T-helper 17 cell (primary cell): ENCODE data around the gene WEE1. TPM values are rescaled to one million over a fixed set of nuclear protein-coding genes. Genes with fewer than 3 reads are reported as not detected.
"Not testable (repeated sequence)": the region's sequence is repeated elsewhere in the genome, so short reads cannot be mapped to it uniquely, and the experiment has no call there.

Experiments
- ATAC-seq: fragments of 150-1000 bp; cut with Tn5 transposase; 2 replicates; pipeline ENCODE4 v1.10.0; 2021; ENCODE audit warnings: mild to moderate bottlenecking, moderate library complexity
- DNase-seq, 3 donors: peaks; one replicate each; pipeline versions ENCODE4 v3.0.0 to v3.0.0-alpha.2; 2020 to 2021
- H3K9me3 ChIP-seq: one replicate; pipeline ENCODE4 v1.7.0; 2013; ENCODE audit warnings: low read length, mild to moderate bottlenecking; ENCODE audit not compliant: control insufficient read depth, poor library complexity, severe bottlenecking
- H3K27ac Mint-ChIP-seq: one replicate; pipeline ENCODE4 v1.8.0; 2022; ENCODE audit warnings: mild to moderate bottlenecking, moderate library complexity, mixed read lengths
- H3K27me3 Mint-ChIP-seq: one replicate; pipeline ENCODE4 v1.8.0; 2022; ENCODE audit warnings: mixed read lengths
- H3K36me3 Mint-ChIP-seq: one replicate; pipeline ENCODE4 v1.8.0; 2022; ENCODE audit warnings: low read depth, mixed read lengths
- H3K4me1 Mint-ChIP-seq: one replicate; pipeline ENCODE4 v1.8.0; 2022; ENCODE audit warnings: mild to moderate bottlenecking, mixed read lengths
- H3K4me3 Mint-ChIP-seq: one replicate; pipeline ENCODE4 v1.8.0; 2022; ENCODE audit warnings: mild to moderate bottlenecking, moderate library complexity, mixed read lengths
- total RNA-seq, 4 donors: library from RNA in 2 of 4; stranded (reverse) in 2 of 4; gene quantifications; one replicate each; pipeline ENCODE4 v1.2.3 and lab custom pipeline; 2022 to 2026

The WEE1 gene
- total RNA-seq, 2 donors from 2014 or later: 20.8 to 24.9 TPM

GRCh38 chr11:9538548-9538947 is 34.9 kb upstream of the WEE1 start:
- Mint-ChIP-seq H3K36me3 (peaks cover 3% of the 10 kb centered on the region), H3K4me1 (no peaks in the 10 kb centered on the region)

DNA sequence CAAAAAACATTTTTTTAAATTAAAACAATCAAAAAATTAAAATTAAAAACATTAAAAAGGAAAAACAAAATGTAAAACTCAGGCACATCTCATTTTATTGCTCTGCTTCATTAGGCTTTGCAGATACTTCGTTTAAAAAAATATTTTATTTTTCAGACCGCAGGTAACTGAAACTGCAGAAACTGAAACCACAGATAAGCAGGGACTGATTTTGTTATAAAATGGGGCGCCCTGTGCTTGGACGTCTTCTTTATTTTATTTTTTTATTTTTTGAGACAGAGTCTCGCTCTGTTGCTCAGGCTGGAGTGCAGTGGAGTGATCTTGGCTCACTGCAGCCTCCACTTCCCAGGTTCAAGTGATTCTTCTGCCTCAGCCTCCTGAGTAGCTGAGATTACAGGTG is 24.3 kb upstream of the WEE1 start:
- H3K36me3 Mint-ChIP-seq, DNase-seq, H3K4me3 Mint-ChIP-seq, H3K27ac Mint-ChIP-seq, H3K9me3 ChIP-seq, ATAC-seq, H3K4me1 Mint-ChIP-seq, H3K27me3 Mint-ChIP-seq: not testable (repeated sequence)

More at GRCh38 chr11:9538548-9538947, 34.9 kb upstream of the WEE1 start:
- no peaks in the 10 kb centered on the region for H3K27me3 Mint-ChIP-seq
- peak overlapping the region; percentile 6 for H3K27ac Mint-ChIP-seq
- no peak for DNase-seq
- no peaks in the 10 kb centered on the region for H3K9me3 ChIP-seq
- ATAC-seq: no peak
- H3K4me3 Mint-ChIP-seq: no peak overlapping the region

GRCh38 chr11:9550191-9550628 is 23.3 kb upstream of the WEE1 start:
- peaks cover 3% of the 10 kb centered on the region for H3K4me1 Mint-ChIP-seq
- H3K4me3 Mint-ChIP-seq: peak overlapping the region; percentile 19
- DNase-seq (no peak), ATAC-seq (no peak)
- H3K27me3 Mint-ChIP-seq: no peaks in the 10 kb centered on the region
- H3K27ac Mint-ChIP-seq: no peak overlapping the region
- no peaks in the 10 kb centered on the region for H3K36me3 Mint-ChIP-seq
- H3K9me3 ChIP-seq: no peaks in the 10 kb centered on the region

DNA sequence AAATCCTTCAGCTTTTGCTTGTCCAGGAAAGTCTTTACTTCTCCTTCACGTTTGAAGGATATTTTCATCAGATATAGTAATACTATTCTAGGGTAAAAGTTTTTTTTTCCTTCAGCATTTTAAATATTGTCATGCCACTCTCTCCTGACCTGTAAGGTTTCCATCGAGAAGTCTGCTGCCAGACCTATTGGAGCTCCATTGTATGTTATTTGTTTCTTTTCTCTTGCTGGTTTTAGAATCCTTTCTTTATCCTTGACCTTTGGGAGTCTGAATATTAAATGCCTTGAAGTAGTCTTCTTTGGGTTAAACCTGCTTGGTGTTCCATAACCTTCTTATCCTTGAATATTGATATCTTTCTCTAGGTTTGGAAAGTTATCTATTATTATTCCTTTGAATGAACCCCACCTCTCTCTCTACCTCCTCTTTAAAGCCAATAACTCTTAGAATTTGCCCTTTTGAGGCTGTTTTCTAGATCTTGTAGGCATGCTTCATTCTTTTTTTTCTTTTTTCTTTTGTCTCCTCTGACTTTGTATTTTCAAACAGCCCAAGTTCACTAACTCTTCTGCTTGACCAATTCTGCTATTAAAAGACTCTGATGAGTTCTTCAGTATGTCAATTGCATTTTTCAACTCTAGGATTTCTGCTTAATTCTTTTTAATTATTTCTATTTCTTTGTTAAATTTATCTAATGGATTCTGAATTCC is 12.0 kb upstream of the WEE1 start:
- H3K4me1 Mint-ChIP-seq: peaks cover 6% of the 10 kb centered on the region
- peaks cover 6% of the 10 kb centered on the region for H3K36me3 Mint-ChIP-seq
- H3K9me3 ChIP-seq: no peaks in the 10 kb centered on the region
- no peaks in the 10 kb centered on the region for H3K27me3 Mint-ChIP-seq
- ATAC-seq (no peak), DNase-seq (no peak)
- H3K27ac Mint-ChIP-seq: no peak overlapping the region
- no peak overlapping the region for H3K4me3 Mint-ChIP-seq

- no peak overlapping the region for H3K27ac Mint-ChIP-seq
- no peaks in the 10 kb centered on the region for H3K9me3 ChIP-seq
- H3K36me3 Mint-ChIP-seq: peaks cover 2% of the 10 kb centered on the region
- no peak for DNase-seq
- H3K4me3 Mint-ChIP-seq: no peak overlapping the region
- H3K27me3 Mint-ChIP-seq: no peaks in the 10 kb centered on the region
- no peak for ATAC-seq
- H3K4me1 Mint-ChIP-seq: peaks cover 6% of the 10 kb centered on the region
Observed at GRCh38 chr11:9562716-9563115, 10.8 kb upstream of the WEE1 start.

- no peak overlapping the region for H3K27ac Mint-ChIP-seq
- ATAC-seq (no peak), DNase-seq (no peak)
- no peak overlapping the region for H3K4me3 Mint-ChIP-seq
- peaks cover 2% of the 10 kb centered on the region for H3K36me3 Mint-ChIP-seq
- H3K27me3 Mint-ChIP-seq: no peaks in the 10 kb centered on the region
- H3K9me3 ChIP-seq: no peaks in the 10 kb centered on the region
- peaks cover 10% of the 10 kb centered on the region for H3K4me1 Mint-ChIP-seq
Observed at GRCh38 chr11:9563196-9563730, 10.2 kb upstream of the WEE1 start.

DNA sequence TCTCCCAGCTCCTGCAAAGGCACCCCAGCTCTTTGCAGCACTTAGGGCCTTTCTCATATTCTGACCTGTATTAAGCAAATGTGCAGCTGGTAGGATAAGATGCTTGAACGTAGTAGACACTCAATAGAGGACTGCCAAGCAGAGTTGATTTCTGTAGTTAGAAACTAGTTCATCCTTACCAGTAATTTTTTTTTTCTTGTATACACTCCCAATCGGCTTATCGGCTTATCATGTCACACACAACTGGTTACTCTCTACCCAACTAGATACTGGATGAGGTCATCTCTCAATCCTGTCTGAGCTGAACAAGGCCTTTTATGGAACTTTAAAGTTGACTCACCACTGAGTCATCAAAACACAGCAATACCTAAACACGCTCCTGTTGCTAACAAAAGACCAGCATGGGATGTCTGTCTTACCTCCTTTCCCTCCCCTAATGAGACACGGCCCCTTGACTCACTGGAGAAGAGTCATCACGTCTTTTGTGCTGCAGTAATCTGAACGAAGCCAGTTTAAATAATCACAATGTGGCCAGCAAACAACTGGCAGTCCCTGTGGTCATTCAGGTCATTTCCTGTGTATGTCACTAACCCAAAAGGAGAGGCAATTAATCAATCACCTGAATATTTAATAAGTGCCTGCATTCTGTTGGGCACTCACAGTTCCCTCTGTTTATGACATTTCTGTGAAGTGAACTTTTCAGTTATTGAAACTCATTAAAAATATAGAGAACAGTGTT is 7.5 kb upstream of the WEE1 start:
- Mint-ChIP-seq H3K4me1 (peaks cover 24% of the 10 kb centered on the region), H3K36me3 (peaks cover 2% of the 10 kb centered on the region), H3K27ac (peak overlapping the region; percentile 87), H3K4me3 (no peak overlapping the region), H3K27me3 (no peaks in the 10 kb centered on the region)
- no peaks in the 10 kb centered on the region for H3K9me3 ChIP-seq
- DNase-seq (peak in 1 of 3 donors; percentile 20), ATAC-seq (peak; percentile 84)

GRCh38 chr11:9566561-9567063 is 6.9 kb upstream of the WEE1 start:
- Mint-ChIP-seq H3K4me1 (peaks cover 24% of the 10 kb centered on the region), H3K27me3 (no peaks in the 10 kb centered on the region), H3K27ac (peak overlapping the region; percentile 87), H3K4me3 (no peak overlapping the region), H3K36me3 (peaks cover 2% of the 10 kb centered on the region)
- no peak for ATAC-seq
- H3K9me3 ChIP-seq: no peaks in the 10 kb centered on the region
- DNase-seq: no peak

DNA sequence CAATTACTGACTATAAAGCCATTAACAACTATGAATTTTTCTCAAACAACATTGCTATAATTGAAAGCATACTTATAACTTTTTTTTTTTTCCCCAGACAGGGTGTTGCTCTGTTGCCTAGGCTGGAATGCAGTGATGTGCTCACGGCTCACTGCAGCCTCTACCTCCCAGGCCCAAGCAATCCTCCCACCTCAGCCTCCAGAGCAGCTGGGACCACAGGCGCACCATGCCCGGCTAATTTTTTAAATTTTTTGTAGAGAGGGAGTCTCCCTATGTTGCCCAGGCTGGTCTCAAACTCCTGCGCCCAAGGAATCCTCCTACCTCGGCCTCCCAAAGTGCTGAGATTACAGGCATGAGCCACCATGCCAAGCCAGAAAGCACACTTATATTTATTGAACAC is 6.1 kb upstream of the WEE1 start:
- Mint-ChIP-seq H3K36me3 (peaks cover under 1% of the 10 kb centered on the region), H3K4me3 (no peak overlapping the region), H3K27me3 (no peaks in the 10 kb centered on the region), H3K4me1 (peaks cover 24% of the 10 kb centered on the region), H3K27ac (peak overlapping the region; percentile 93)
- H3K9me3 ChIP-seq: no peaks in the 10 kb centered on the region
- DNase-seq (no peak), ATAC-seq (no peak)

GRCh38 chr11:9568161-9568853 is 5.2 kb upstream of the WEE1 start:
- peak overlapping the region; percentile 39 for H3K4me3 Mint-ChIP-seq
- DNase-seq: no peak
- peaks cover 24% of the 10 kb centered on the region for H3K4me1 Mint-ChIP-seq
- no peak for ATAC-seq
- H3K27me3 Mint-ChIP-seq: no peaks in the 10 kb centered on the region
- H3K36me3 Mint-ChIP-seq: no peaks in the 10 kb centered on the region
- H3K27ac Mint-ChIP-seq: peak overlapping the region; percentile 93
- no peaks in the 10 kb centered on the region for H3K9me3 ChIP-seq

GRCh38 chr11:9568854-9569587 is 4.4 kb upstream of the WEE1 start:
- H3K36me3 Mint-ChIP-seq: no peaks in the 10 kb centered on the region

GRCh38 chr11:9569588-9570164 is 3.8 kb upstream of the WEE1 start:
- DNase-seq (no peak), ATAC-seq (no peak)
- peak overlapping the region; percentile 93 for H3K27ac Mint-ChIP-seq
- no peaks in the 10 kb centered on the region for H3K9me3 ChIP-seq
- no peak overlapping the region for H3K4me3 Mint-ChIP-seq
- H3K4me1 Mint-ChIP-seq: peaks cover 27% of the 10 kb centered on the region
- no peaks in the 10 kb centered on the region for H3K36me3 Mint-ChIP-seq
- H3K27me3 Mint-ChIP-seq: no peaks in the 10 kb centered on the region

More at GRCh38 chr11:9568854-9569587, 4.4 kb upstream of the WEE1 start:
- peak overlapping the region; percentile 39 for H3K4me3 Mint-ChIP-seq
- DNase-seq (no peak), ATAC-seq (peak; percentile 24)
- peak overlapping the region; percentile 93 for H3K27ac Mint-ChIP-seq
- H3K9me3 ChIP-seq: no peaks in the 10 kb centered on the region
- peaks cover 24% of the 10 kb centered on the region for H3K4me1 Mint-ChIP-seq
- H3K27me3 Mint-ChIP-seq: no peaks in the 10 kb centered on the region
